ENCODE results near the gene PRKCSH.
A peak's percentile ranks its signal among the peaks of the same experiment; 100 is the strongest.
"Not testable (repeated sequence)": the region's sequence is repeated elsewhere in the genome, so short reads cannot be mapped to it uniquely, and the experiment has no call there.

Gene PRKCSH

GRCh38 chr19:11435057-11435832, at the start of gene PRKCSH, which contains the start of gene ODAD3:
TSS of gene PRKCSH (plus strand) at chr19:11435635. CDS start at chr19:11436118, 483 bp downstream.
TSS of gene ODAD3 (minus strand) at chr19:11435121. CDS start at chr19:11435016, 105 bp downstream.
- peak; percentile 96 to 100 (median 100) for DNase-seq

- peak in 1 of 56 donors; percentile 1 for DNase-seq
Measured at GRCh38 chr19:11387162-11388034, 48.0 kb upstream of the PRKCSH start.

GRCh38 chr19:11390359-11390758, 45.1 kb upstream of the PRKCSH start:
- DNase-seq, result no peak

GRCh38 chr19:11390933-11391680, 44.3 kb upstream of the PRKCSH start:
- no peak for DNase-seq

GRCh38 chr19:11397089-11397610, 38.3 kb upstream of the PRKCSH start:
- DNase-seq, result no peak

- no peak for DNase-seq
Measured at GRCh38 chr19:11399667-11400066, 35.8 kb upstream of the PRKCSH start.

GRCh38 chr19:11400798-11401197, 34.6 kb upstream of the PRKCSH start:
- no peak for DNase-seq

- no peak for DNase-seq
Measured at GRCh38 chr19:11401808-11402543, 33.5 kb upstream of the PRKCSH start.

- DNase-seq, result no peak
Measured at GRCh38 chr19:11404588-11405222, 30.7 kb upstream of the PRKCSH start.

- DNase-seq, result peak in 1 of 56 donors; percentile 2
Measured at GRCh38 chr19:11405846-11406643, 29.4 kb upstream of the PRKCSH start.

GRCh38 chr19:11406703-11407236, 28.7 kb upstream of the PRKCSH start:
- DNase-seq, result not testable (repeated sequence)

- no peak for DNase-seq
Measured at GRCh38 chr19:11408591-11408990, 26.8 kb upstream of the PRKCSH start.

GRCh38 chr19:11410682-11411081, 24.8 kb upstream of the PRKCSH start:
- no peak for DNase-seq

GRCh38 chr19:11414544-11414943, 20.9 kb upstream of the PRKCSH start:
- DNase-seq, result no peak

- no peak for DNase-seq
Measured at GRCh38 chr19:11416346-11417052, 18.9 kb upstream of the PRKCSH start.

- no peak for DNase-seq
Measured at GRCh38 chr19:11418094-11418548, 17.3 kb upstream of the PRKCSH start.

- peak in 11 of 56 donors; percentile 6 to 39 (median 24) for DNase-seq
Measured at GRCh38 chr19:11418549-11419506, 16.6 kb upstream of the PRKCSH start, which contains the start of gene RGL3. TSS of gene RGL3 (minus strand) at chr19:11419314. CDS start at chr19:11419278, 36 bp downstream.

Measured in amygdala (tissue), 56 donors.